GM12874 (cell line): Measurements from ENCODE around the gene ADAMTSL1.

Experiments
- CTCF ChIP-seq: IDR thresholded peaks from 2 replicates; pipeline ENCODE4 v1.5.1; 2011; ENCODE audit warnings: low read depth, mild to moderate bottlenecking, control low read depth, low read length, moderate library complexity; ENCODE audit not compliant: insufficient read depth

ADAMTSL1 gene

GRCh38 chr9:18591261-18591660 lies 117.3 kb downstream of the ADAMTSL1 start:
- TF ChIP-seq CTCF, result no peak

GRCh38 chr9:18594837-18595236 lies 120.9 kb downstream of the ADAMTSL1 start:
- TF ChIP-seq CTCF, result no peak

GRCh38 chr9:18595597-18595996 lies 121.6 kb downstream of the ADAMTSL1 start:
- TF ChIP-seq CTCF, result no peak

- no peak for TF ChIP-seq CTCF
Observed at GRCh38 chr9:18596920-18597319, 123.0 kb downstream of the ADAMTSL1 start.

- TF ChIP-seq CTCF, result no peak
Observed at GRCh38 chr9:18598969-18599368, 125.0 kb downstream of the ADAMTSL1 start.

GRCh38 chr9:18601026-18601425 lies 127.1 kb downstream of the ADAMTSL1 start:
- TF ChIP-seq CTCF, result no peak

GRCh38 chr9:18601956-18602355 lies 128.0 kb downstream of the ADAMTSL1 start:
- no peak for TF ChIP-seq CTCF
